DMS 273 (cell line): ENCODE results near the gene SMPD1.

Experiments used
- DNase-seq: peaks from one replicate; lab custom pipeline; 2025; ENCODE audit not compliant: unreplicated experiment; lab: John Stamatoyannopoulos, UW

Gene SMPD1

DNA sequence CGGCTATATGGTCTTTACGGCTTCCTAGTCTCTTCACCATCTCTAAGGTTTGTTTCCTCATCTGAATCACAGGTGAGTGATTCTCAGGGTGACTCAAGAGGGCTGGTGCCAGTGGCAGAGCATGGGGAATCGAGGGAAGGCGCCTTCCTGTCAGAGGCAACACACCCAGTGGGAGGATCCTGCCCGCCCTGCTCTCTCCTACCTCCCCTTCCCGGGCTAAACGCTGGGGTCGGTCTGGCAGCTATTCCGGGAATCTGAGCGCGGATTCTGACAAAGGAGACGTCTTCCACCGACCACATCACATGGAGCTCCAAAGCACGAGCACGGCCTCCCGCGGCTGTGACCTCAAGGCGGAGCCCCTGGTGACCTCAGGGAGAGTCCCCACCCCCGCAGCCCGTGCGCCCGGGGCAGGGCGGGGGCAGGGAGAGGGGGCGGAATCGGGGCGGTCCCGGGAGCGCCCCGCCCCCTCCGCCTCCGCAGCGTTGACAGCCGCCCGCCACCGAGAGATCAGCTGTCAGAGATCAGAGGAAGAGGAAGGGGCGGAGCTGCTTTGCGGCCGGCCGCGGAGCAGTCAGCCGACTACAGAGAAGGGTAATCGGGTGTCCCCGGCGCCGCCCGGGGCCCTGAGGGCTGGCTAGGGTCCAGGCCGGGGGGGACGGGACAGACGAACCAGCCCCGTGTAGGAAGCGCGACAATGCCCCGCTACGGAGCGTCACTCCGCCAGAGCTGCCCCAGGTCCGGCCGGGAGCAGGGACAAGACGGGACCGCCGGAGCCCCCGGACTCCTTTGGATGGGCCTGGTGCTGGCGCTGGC, at the start of gene SMPD1:
SMPD1 (plus strand) TSS at position 570 of the 813 bp plus-strand sequence; CDS start at position 695, 125 bp downstream.
- DNase-seq = peak; percentile 89

DNA sequence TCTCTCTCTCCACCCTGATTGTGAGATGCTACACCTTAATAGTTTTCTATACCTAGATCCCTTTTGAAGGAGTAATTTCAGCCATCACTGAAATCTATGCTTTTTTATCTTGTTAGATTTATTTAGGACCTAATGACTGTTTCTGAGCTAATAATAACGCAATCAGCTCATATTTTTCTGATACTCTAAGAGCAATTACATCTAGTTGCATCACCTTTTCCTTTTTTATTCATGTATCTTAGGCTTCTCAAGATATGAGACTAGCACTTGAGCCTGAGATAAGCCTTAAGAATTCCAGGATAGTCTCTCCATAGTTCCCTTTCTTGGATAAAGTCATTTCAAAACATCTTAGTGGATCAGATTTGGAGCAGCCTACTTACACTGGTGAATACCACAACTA, 44.9 kb upstream of the SMPD1 start:
- no peak for DNase-seq

DNA sequence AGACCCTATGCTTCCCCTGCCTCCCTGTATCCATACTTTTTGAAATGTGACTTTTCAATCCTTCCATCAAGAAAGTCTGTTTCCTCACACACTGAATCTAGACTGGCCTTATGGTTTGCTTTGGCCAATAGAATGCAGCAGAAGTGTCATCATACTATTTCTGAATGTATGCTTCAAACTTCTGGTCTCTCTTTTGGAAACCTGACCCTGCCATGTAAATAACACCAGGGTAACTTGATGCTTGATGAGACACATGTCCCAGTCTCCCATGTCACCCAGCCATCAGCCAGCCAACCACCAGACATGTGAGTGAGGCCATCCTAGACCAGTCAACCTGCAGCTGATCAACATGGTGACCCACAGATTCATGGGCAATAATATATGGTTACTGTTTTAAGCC, 40.2 kb upstream of the SMPD1 start:
- DNase-seq = no peak

DNA sequence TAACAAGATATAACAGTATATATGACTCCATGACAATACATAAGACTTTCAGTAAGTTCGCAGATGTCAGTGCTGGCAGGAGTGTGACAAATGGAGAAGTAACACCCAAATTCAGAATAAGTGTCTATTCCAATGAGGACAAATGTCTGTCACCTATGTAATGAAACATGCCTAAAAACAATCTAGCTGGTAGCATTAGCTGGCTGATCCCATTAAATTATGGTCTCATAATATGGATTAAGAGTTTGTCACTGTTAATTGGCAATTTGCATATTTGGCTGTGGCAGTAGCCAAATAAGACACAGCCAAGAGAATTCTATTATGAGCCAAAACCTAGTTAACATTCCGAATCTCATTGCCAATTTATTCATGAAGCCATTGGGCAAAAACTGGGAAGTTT, 39.8 kb upstream of the SMPD1 start:
- no peak for DNase-seq

DNA sequence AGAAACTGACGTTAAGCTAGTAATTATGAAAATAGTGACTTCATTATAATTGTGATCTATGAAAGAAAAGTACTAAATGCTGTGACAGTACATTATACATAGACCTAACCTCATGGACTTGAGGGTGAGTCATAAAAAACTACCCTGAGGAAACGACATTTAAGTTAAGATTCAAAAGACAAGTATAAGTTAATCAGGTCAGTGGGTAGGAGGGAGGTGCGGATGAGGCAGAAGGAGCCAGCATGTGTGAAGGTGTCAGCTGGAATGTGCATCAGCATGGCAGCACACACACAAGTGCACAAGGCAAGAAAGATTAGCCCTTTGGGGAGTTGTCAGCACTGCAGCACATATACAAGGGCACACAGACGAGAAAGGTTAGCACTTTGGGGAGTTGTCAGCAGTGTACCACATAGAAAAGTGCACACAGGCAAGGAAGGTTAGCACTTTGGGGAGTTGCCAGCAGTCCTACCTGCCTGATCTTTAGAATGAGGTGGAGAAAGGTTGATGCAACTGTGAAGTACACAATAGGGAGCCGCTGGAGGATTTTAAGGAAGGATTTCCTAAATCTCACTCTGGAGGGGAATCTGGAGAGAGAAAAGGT, 38.4 kb upstream of the SMPD1 start:
- no peak for DNase-seq

- DNase-seq = peak; percentile 66
Observed at GRCh38 chr11:6353367-6353987, 36.8 kb upstream of the SMPD1 start.

DNA sequence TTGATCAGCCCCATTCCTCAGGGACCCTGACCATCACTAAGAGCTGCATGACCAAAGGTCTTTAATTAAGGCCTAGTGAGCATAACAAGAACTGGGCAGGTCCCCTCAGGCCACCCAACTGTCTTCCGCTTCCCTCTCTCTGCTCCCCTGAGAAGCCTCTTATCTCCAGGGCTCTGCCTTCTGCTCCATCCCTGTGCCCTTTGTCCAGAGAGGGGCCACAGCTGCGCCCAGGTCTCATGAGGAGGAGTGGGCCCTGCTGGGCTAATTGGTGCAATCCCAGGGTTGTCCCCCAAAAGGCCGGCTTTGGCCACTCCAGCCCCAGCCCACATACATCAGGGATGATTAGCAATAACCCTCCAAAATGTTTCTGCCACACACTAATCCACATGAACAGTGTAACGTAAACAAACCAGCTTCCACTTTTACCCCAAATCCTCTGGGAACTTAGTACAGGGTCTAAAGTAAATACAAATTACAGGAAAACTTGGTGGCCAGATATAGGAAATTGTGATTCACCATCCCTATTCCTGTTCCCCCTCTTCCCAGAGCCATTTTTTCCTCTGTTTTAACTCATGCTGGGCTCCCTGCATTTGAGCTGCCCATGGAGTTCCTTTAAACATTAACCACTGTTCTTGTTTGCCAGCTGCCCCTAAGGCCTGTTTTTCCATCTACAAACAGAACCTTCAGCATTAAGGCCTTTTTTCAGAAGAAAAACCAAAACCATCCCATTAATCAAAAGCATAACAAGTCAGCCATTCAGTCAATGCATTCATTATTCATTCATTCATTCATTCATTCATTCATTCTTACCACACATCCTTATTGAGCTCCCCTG, 35.4 kb upstream of the SMPD1 start:
- DNase-seq = no peak

- DNase-seq = no peak
Observed at GRCh38 chr11:6356503-6357055, 33.7 kb upstream of the SMPD1 start.

DNA sequence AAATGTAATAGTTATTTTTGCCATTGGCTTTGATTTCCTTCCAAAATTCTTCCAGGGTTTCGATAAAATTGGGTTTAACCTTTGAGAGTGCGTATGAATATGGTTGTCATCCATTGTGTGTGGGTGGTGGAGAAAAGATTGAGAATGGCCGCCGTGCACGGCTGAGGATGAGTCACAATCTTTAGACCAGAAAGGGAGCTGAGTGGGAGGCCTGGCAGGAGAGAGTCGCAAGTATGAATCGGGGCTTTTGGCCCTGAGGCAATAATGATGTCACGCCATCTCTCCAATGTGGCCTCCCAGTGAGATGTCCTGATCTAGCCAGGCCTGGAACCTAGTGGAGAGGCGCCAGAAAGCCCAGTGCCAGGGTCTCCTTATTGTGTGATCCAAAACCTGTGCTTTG, 33.1 kb upstream of the SMPD1 start:
- no peak for DNase-seq

DNA sequence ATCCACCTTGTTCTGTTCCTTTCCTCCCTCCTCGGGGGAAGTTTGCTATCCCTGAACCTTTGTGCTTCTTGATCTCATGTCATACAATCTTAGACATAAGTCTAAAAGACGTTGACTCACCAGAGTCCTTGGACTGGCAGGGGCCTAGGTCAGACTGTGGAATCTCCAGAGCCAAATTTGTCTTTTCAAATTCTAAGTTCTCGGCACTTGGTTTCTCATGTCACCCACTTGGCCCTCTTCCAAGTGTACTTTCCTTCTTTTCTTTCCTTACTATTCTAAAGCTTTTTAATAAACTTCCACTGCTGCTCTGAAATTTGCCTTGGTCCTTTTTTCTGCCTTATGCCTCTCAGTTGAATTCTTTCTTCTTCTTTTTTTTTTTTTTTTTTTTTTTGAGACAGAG, 30.1 kb upstream of the SMPD1 start:
- DNase-seq = no peak

GRCh38 chr11:6362185-6362872, 27.9 kb upstream of the SMPD1 start:
- no peak for DNase-seq

- peak; percentile 74 for DNase-seq
Observed at GRCh38 chr11:6362873-6363678, 27.2 kb upstream of the SMPD1 start.

DNA sequence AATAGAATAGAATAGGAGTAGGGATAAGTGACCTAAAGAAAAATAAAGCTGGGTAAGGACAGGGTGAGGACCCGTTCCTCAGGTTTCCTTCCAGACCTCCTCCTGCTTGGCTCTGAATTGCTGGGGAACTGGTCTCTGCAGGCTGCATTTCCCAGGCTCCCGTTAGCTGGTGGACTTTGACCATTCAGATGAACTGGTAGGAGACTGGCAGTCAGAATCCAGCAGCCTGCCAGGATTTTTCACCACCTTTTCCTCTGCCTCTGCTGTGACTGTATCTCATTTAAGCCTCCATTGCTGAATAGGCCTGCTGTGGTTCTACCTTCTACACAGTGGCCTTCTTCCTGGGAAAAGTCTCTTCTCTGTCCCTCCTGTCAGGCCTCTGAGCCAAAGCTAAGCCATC, 24.6 kb upstream of the SMPD1 start:
- DNase-seq = no peak

GRCh38 chr11:6371825-6372224, 18.4 kb upstream of the SMPD1 start:
- DNase-seq = no peak

- DNase-seq = no peak
Observed at GRCh38 chr11:6377902-6378639, 12.2 kb upstream of the SMPD1 start.

GRCh38 chr11:6378640-6378989, 11.7 kb upstream of the SMPD1 start:
- DNase-seq = no peak

GRCh38 chr11:6385046-6385777, 5.1 kb upstream of the SMPD1 start:
- no peak for DNase-seq

GRCh38 chr11:6387811-6388599, 2.3 kb upstream of the SMPD1 start:
- DNase-seq = no peak
